Neural progenitor cell (in vitro differentiated cells): Measurements from ENCODE around the gene OR3A1. TPM values are rescaled to one million over a fixed set of nuclear protein-coding genes. Genes with fewer than 3 reads are reported as not detected.
"Not testable (repeated sequence)": the region's sequence is repeated elsewhere in the genome, so short reads cannot be mapped to it uniquely, and the experiment has no call there.

Source experiments
- DNase-seq: peaks from one replicate; pipeline ENCODE4 v3.0.0-alpha.2; 2016; ENCODE audit warnings: low spot score
- H2AFZ ChIP-seq: fragments of 200-600 bp; sonication (generic); replicated peaks from 2 replicates; pipeline ENCODE4 v1.6.1; 2016; ENCODE audit warnings: antibody characterized with exemption
- H3F3A ChIP-seq: fragments of 200-600 bp; sonication (generic); 2 replicates; pipeline ENCODE4 v1.6.1; 2016; ENCODE audit warnings: antibody characterized with exemption, low read depth
- H3K27ac ChIP-seq: fragments of 200-600 bp; sonication (generic); 2 replicates; pipeline ENCODE4 v1.5.1; 2016; ENCODE audit warnings: mild to moderate bottlenecking
- H3K27me3 ChIP-seq: fragments of 200-600 bp; sonication (generic); 2 replicates; pipeline ENCODE4 v1.6.1; 2016; ENCODE audit warnings: mild to moderate bottlenecking, moderate library complexity
- H3K36me3 ChIP-seq: fragments of 200-600 bp; sonication (generic); 2 replicates; pipeline ENCODE4 v1.5.1; 2016
- H3K4me1 ChIP-seq: fragments of 200-600 bp; sonication (generic); 2 replicates; pipeline ENCODE4 v1.6.1; 2016; ENCODE audit warnings: mixed run types
- H3K4me2 ChIP-seq: fragments of 200-600 bp; sonication (generic); 2 replicates; pipeline ENCODE4 v1.6.1; 2016
- H3K4me3 ChIP-seq: fragments of 200-600 bp; sonication (generic); 2 replicates; pipeline ENCODE4 v1.5.1; 2016
- H3K79me2 ChIP-seq: fragments of 200-600 bp; sonication (generic); 2 replicates; pipeline ENCODE4 v1.6.1; 2016; ENCODE audit warnings: low read depth
- H3K9ac ChIP-seq: fragments of 200-600 bp; sonication (generic); 2 replicates; pipeline ENCODE4 v1.6.1; 2016
- H3K9me3 ChIP-seq: fragments of 200-600 bp; sonication (generic); 2 replicates; pipeline ENCODE4 v1.5.1; 2016; ENCODE audit warnings: low read depth
- H4K20me1 ChIP-seq: fragments of 200-600 bp; sonication (generic); 2 replicates; pipeline ENCODE4 v1.6.1; 2016; ENCODE audit warnings: low read depth
- H3K27ac Mint-ChIP-seq: 3 replicates; pipeline ENCODE4 v1.8.0; 2021; ENCODE audit warnings: mixed read lengths
- H3K27me3 Mint-ChIP-seq: 2 replicates; pipeline ENCODE4 v1.8.0; 2022; ENCODE audit warnings: low read depth, mild to moderate bottlenecking, inconsistent platforms, moderate library complexity, mixed read lengths; ENCODE audit not compliant: insufficient read depth
- H3K36me3 Mint-ChIP-seq: 3 replicates; pipeline ENCODE4 v1.8.0; 2021; ENCODE audit warnings: mixed read lengths
- H3K4me1 Mint-ChIP-seq: 3 replicates; pipeline ENCODE4 v1.8.0; 2021; ENCODE audit warnings: mixed read lengths
- H3K4me3 Mint-ChIP-seq: 3 replicates; pipeline ENCODE4 v1.8.0; 2021; ENCODE audit warnings: mild to moderate bottlenecking, moderate library complexity, mixed read lengths
- H3K9me3 Mint-ChIP-seq: 3 replicates; pipeline ENCODE4 v1.8.0; 2020; ENCODE audit warnings: mixed read lengths
- EZH2 ChIP-seq: fragments of 200-600 bp; sonication (generic); IDR thresholded peaks from 2 replicates; pipeline ENCODE4 v1.6.1; 2017; ENCODE audit warnings: antibody characterized with exemption, mild to moderate bottlenecking, moderate library complexity
- EZH2phosphoT487 ChIP-seq: fragments of 200-600 bp; sonication (generic); IDR thresholded peaks from 2 replicates; pipeline ENCODE4 v1.6.1; 2017; ENCODE audit warnings: antibody characterized with exemption
- total RNA-seq: library from RNA; depleted of rRNA; stranded (reverse); fragments of >200 nt; gene quantifications from 2 replicates; pipeline ENCODE4 v1.2.3, GENCODE V29; 2015; ENCODE audit warnings: low replicate concordance
- TF ChIP-seq, protein P1 (sequence below): fragments of 200-600 bp; sonication (generic); IDR thresholded peaks from 2 replicates; pipeline ENCODE4 v1.5.1; 2017; ENCODE audit warnings: antibody characterized with exemption, mild to moderate bottlenecking

OR3A1 gene
- total RNA-seq, 1 donor from 2014 or later = not detected

- no peaks in the 10 kb centered on the region for H3K9me3 ChIP-seq
- Mint-ChIP-seq H3K4me3 (no peak overlapping the region), H3K9me3 (no peaks in the 10 kb centered on the region), H3K27ac (no peak overlapping the region), H3K27me3 (peaks cover 2% of the 10 kb centered on the region), H3K36me3 (no peaks in the 10 kb centered on the region), H3K4me1 (no peaks in the 10 kb centered on the region)
- DNase-seq = no peak
- no peaks in the 10 kb centered on the region for H3K79me2 ChIP-seq
- no peaks in the 10 kb centered on the region for H3F3A ChIP-seq
- no peak overlapping the region for H2AFZ ChIP-seq
- H4K20me1 ChIP-seq = no peaks in the 10 kb centered on the region
- TF ChIP-seq, protein P1, sequence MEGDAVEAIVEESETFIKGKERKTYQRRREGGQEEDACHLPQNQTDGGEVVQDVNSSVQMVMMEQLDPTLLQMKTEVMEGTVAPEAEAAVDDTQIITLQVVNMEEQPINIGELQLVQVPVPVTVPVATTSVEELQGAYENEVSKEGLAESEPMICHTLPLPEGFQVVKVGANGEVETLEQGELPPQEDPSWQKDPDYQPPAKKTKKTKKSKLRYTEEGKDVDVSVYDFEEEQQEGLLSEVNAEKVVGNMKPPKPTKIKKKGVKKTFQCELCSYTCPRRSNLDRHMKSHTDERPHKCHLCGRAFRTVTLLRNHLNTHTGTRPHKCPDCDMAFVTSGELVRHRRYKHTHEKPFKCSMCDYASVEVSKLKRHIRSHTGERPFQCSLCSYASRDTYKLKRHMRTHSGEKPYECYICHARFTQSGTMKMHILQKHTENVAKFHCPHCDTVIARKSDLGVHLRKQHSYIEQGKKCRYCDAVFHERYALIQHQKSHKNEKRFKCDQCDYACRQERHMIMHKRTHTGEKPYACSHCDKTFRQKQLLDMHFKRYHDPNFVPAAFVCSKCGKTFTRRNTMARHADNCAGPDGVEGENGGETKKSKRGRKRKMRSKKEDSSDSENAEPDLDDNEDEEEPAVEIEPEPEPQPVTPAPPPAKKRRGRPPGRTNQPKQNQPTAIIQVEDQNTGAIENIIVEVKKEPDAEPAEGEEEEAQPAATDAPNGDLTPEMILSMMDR = no peak
- TF ChIP-seq EZH2phosphoT487 (no peak), EZH2 (no peak)
- no peaks in the 10 kb centered on the region for H3K27me3 ChIP-seq
- H3K27ac ChIP-seq = no peak overlapping the region
- no peak overlapping the region for H3K4me2 ChIP-seq
- no peak overlapping the region for H3K9ac ChIP-seq
- no peaks in the 10 kb centered on the region for H3K36me3 ChIP-seq
- no peaks in the 10 kb centered on the region for H3K4me1 ChIP-seq
- H3K4me3 ChIP-seq = no peak overlapping the region
Measured at GRCh38 chr17:3316836-3317235, 18.7 kb upstream of the OR3A1 start.

DNA sequence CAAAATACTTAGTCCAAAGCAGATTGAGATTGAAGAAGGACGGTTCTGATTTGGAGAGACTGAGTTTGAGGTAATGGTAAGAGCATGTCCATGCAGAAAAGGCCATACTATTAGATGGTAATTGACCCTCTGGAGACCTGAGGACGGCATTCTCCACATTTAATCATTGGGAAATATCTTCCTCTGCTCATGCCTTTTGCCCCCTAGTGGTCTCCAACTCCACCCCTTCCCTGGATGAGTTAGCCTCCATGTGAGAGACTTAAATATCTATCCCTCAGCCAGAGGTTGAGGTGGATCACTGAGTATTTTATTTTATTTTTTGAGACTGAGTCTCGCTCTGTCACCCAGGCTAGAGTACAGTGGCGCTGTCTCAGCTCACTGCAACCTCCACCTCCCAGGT lies 10.4 kb upstream of the OR3A1 start:
- no peaks in the 10 kb centered on the region for H4K20me1 ChIP-seq
- no peaks in the 10 kb centered on the region for H3K36me3 ChIP-seq
- no peak for DNase-seq
- H3K9ac ChIP-seq = no peak overlapping the region
- no peaks in the 10 kb centered on the region for H3K27me3 Mint-ChIP-seq
- no peak overlapping the region for H3K27ac ChIP-seq
- no peak overlapping the region for H2AFZ ChIP-seq
- H3K79me2 ChIP-seq = no peaks in the 10 kb centered on the region
- no peak overlapping the region for H3K4me2 ChIP-seq
- no peak overlapping the region for H3K27ac Mint-ChIP-seq
- no peak overlapping the region for H3K4me3 Mint-ChIP-seq
- H3K4me1 ChIP-seq = no peaks in the 10 kb centered on the region
- H3K9me3 ChIP-seq = no peaks in the 10 kb centered on the region
- TF ChIP-seq, protein P1 = no peak
- no peak for TF ChIP-seq EZH2phosphoT487
- TF ChIP-seq EZH2 = no peak
- peaks cover 5% of the 10 kb centered on the region for H3K9me3 Mint-ChIP-seq
- no peak overlapping the region for H3K4me3 ChIP-seq
- H3K4me1 Mint-ChIP-seq = no peaks in the 10 kb centered on the region
- no peaks in the 10 kb centered on the region for H3K27me3 ChIP-seq
- no peaks in the 10 kb centered on the region for H3F3A ChIP-seq
- H3K36me3 Mint-ChIP-seq = no peaks in the 10 kb centered on the region

GRCh38 chr17:3295632-3296031 lies 2.5 kb downstream of the OR3A1 start:
- H3K36me3 ChIP-seq = no peaks in the 10 kb centered on the region
- TF ChIP-seq EZH2 (no peak), EZH2phosphoT487 (no peak)
- TF ChIP-seq, protein P1 = no peak
- DNase-seq = no peak
- H3F3A ChIP-seq = no peaks in the 10 kb centered on the region
- H3K4me3 Mint-ChIP-seq = no peak overlapping the region
- no peaks in the 10 kb centered on the region for H3K27me3 ChIP-seq
- no peaks in the 10 kb centered on the region for H3K9me3 Mint-ChIP-seq
- H3K4me3 ChIP-seq = no peak overlapping the region
- peaks cover 6% of the 10 kb centered on the region for H3K27me3 Mint-ChIP-seq
- H3K27ac ChIP-seq = no peak overlapping the region
- H3K27ac Mint-ChIP-seq = no peak overlapping the region
- H3K4me1 ChIP-seq = no peaks in the 10 kb centered on the region
- H2AFZ ChIP-seq = no peak overlapping the region
- no peak overlapping the region for H3K4me2 ChIP-seq
- peaks cover 28% of the 10 kb centered on the region for H3K9me3 ChIP-seq
- H3K4me1 Mint-ChIP-seq = no peaks in the 10 kb centered on the region
- no peaks in the 10 kb centered on the region for H3K36me3 Mint-ChIP-seq
- H3K79me2 ChIP-seq = no peaks in the 10 kb centered on the region
- no peak overlapping the region for H3K9ac ChIP-seq
- H4K20me1 ChIP-seq = no peaks in the 10 kb centered on the region

GRCh38 chr17:3293548-3293947 lies 4.6 kb downstream of the OR3A1 start:
- not testable (repeated sequence) for H3K27ac Mint-ChIP-seq, H3K79me2 ChIP-seq, H3K36me3 ChIP-seq, H3K27me3 Mint-ChIP-seq, DNase-seq, H3K4me1 ChIP-seq, H3K4me2 ChIP-seq, H3F3A ChIP-seq, H3K4me3 Mint-ChIP-seq, H3K9ac ChIP-seq, H3K36me3 Mint-ChIP-seq, H3K9me3 Mint-ChIP-seq, H3K27me3 ChIP-seq, H3K27ac ChIP-seq, H4K20me1 ChIP-seq, H3K4me3 ChIP-seq, H3K4me1 Mint-ChIP-seq, H2AFZ ChIP-seq
- H3K9me3 ChIP-seq = peaks cover 30% of the 10 kb centered on the region
